K562 (cell line): Measurements from ENCODE around the gene ZFP62. TPM values are rescaled to one million over a fixed set of nuclear protein-coding genes. Genes with fewer than 3 reads are reported as not detected.

Experiments used
- ADNP ChIP-seq: fragments of 200-800 bp; sonication (Bioruptor generic); IDR thresholded peaks from 2 replicates; pipeline ENCODE4 v1.6.1; 2016; ENCODE audit warnings: missing genetic modification characterization, missing compliant biosample characterization
- GTF2B ChIP-seq: IDR thresholded peaks from 2 replicates; pipeline ENCODE4 v1.6.1; 2011; ENCODE audit not compliant: insufficient read length; ENCODE audit errors: extremely low read depth
- MCM3 ChIP-seq: fragments of 450-650 bp; IDR thresholded peaks from 2 replicates; pipeline ENCODE4 v1.6.1; 2016
- NR0B1 ChIP-seq: fragments of 450-650 bp; IDR thresholded peaks from one replicate; pipeline ENCODE4 v1.6.1; 2018; ENCODE audit warnings: mild to moderate bottlenecking, moderate library complexity; ENCODE audit not compliant: partially characterized antibody
- PURB ChIP-seq: sonication (generic); formaldehyde crosslinking; IDR thresholded peaks from 2 replicates; pipeline ENCODE4 v1.9.0; 2021; ENCODE audit warnings: low read depth, mild to moderate bottlenecking, missing genetic modification reagents
- RBM39 ChIP-seq: fragments of 200-400 bp; formaldehyde crosslinking; optimal IDR thresholded peaks from 2 replicates; pipeline ENCODE3; 2018; ENCODE audit warnings: low read depth, low read length
- SREBF1 ChIP-seq: fragments of 150-350 bp; IDR thresholded peaks from 2 replicates; pipeline ENCODE4 v1.6.1; 2014; ENCODE audit warnings: antibody characterized with exemption, low read depth, low read length, borderline replicate concordance
- TFAM ChIP-seq: fragments of 250-450 bp; sonication (Bioruptor Pico); conservative IDR thresholded peaks from 2 replicates; pipeline ENCODE4 v1.5.0; 2021; ENCODE audit warnings: mild to moderate bottlenecking, moderate library complexity
- ZBTB34 ChIP-seq: fragments of 250-450 bp; sonication (Bioruptor Pico); IDR thresholded peaks from 2 replicates; pipeline ENCODE4 v1.8.0; 2021; ENCODE audit warnings: mild to moderate bottlenecking, moderate library complexity
- ZMIZ1 ChIP-seq, 2 experiments: fragments of 150-350 bp in 1 of 2; IDR thresholded peaks; 2 replicates each; pipeline ENCODE4 v1.6.1; 2012 to 2016; ENCODE audit warnings: low read depth in 2 of 2, low read length in 2 of 2, mild to moderate bottlenecking in 1 of 2, moderate library complexity in 1 of 2
- ZNF551 ChIP-seq: fragments of 250-450 bp; sonication (Bioruptor Pico); IDR thresholded peaks from 2 replicates; pipeline ENCODE4 v1.5.0; 2021; ENCODE audit warnings: mild to moderate bottlenecking, moderate library complexity
- ZNF589 ChIP-seq: fragments of 200-800 bp; sonication (Bioruptor generic); IDR thresholded peaks from 2 replicates; pipeline ENCODE4 v1.6.1; 2016; ENCODE audit warnings: low read depth, missing genetic modification characterization, missing compliant biosample characterization
- polyA plus RNA-seq, 8 experiments: library from polyadenylated mRNA; depleted of rRNA in 4 of 8; stranded (reverse) in 5 of 8; unstranded in 3 of 8; fragments of >200 nt; fragmentation: Nextera tagmentation in 2 of 8; fragmentation: Illumina TruSeq in 1 of 8; extraction: Ambion mirVana in 2 of 8; extraction: Trizol in 1 of 8; gene quantifications; 2 replicates each; pipeline versions ENCODE4 v1.2.1 to v1.2.3, GENCODE V29; 2011 to 2014; ENCODE audit warnings: inconsistent platforms in 1 of 8, missing spikeins in 1 of 8
- total RNA-seq, 7 experiments: library from RNA; depleted of rRNA in 6 of 7; stranded (reverse); fragments of >200 nt in 6 of 7; fragmentation: Illumina TruSeq in 2 of 7; extraction: Trizol in 2 of 7; gene quantifications; 2 replicates each; pipeline versions ENCODE4 v1.2.1 to v1.2.3, GENCODE V29; 2011 to 2021; ENCODE audit warnings: low replicate concordance in 1 of 7
- TF ChIP-seq, protein P1 (sequence below): fragments of 250-450 bp; sonication (Bioruptor Pico); IDR thresholded peaks from 2 replicates; pipeline ENCODE4 v1.4.0; 2020; ENCODE audit warnings: mild to moderate bottlenecking, moderate library complexity
- TF ChIP-seq, protein P2 (sequence below): sonication (generic); formaldehyde crosslinking; IDR thresholded peaks from 2 replicates; pipeline ENCODE4 v1.5.0; 2020; ENCODE audit warnings: missing genetic modification reagents

ZFP62 gene
- total and polyA plus RNA-seq, 9 of the 15 experiments (the other 6 are each of a cell fraction or from before 2014, with no cell fraction given) = 12.2 to 37.5 (median 25.0) TPM

- TF ChIP-seq, protein P1, sequence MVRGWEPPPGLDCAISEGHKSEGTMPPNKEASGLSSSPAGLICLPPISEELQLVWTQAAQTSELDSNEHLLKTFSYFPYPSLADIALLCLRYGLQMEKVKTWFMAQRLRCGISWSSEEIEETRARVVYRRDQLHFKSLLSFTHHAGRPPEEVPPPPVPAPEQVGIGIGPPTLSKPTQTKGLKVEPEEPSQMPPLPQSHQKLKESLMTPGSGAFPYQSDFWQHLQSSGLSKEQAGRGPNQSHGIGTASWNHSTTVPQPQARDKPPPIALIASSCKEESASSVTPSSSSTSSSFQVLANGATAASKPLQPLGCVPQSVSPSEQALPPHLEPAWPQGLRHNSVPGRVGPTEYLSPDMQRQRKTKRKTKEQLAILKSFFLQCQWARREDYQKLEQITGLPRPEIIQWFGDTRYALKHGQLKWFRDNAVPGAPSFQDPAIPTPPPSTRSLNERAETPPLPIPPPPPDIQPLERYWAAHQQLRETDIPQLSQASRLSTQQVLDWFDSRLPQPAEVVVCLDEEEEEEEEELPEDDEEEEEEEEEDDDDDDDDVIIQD (CRISPR knock-in tag) = no peak
- no peak for TF ChIP-seq PURB (CRISPR knock-in tag)
- TF ChIP-seq ZNF551 = no peak
- no peak for TF ChIP-seq ZBTB34 (CRISPR knock-in tag)
- TF ChIP-seq TFAM (CRISPR knock-in tag) = no peak
- TF ChIP-seq GTF2B = no peak
- TF ChIP-seq NR0B1 = no peak
- TF ChIP-seq SREBF1 = no peak
- TF ChIP-seq ADNP = no peak
- TF ChIP-seq ZNF589 (CRISPR knock-in tag) = 0 out of 2 replicates have a peak, but pooled peaks have one; percentile 31
- TF ChIP-seq, protein P2, sequence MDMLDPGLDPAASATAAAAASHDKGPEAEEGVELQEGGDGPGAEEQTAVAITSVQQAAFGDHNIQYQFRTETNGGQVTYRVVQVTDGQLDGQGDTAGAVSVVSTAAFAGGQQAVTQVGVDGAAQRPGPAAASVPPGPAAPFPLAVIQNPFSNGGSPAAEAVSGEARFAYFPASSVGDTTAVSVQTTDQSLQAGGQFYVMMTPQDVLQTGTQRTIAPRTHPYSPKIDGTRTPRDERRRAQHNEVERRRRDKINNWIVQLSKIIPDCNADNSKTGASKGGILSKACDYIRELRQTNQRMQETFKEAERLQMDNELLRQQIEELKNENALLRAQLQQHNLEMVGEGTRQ (CRISPR knock-in tag) = peak; percentile 57
- no peak for TF ChIP-seq ZMIZ1 (IDR thresholded peaks at IDR 0.05; ENCODE audit: low read depth in 2 of 2, low read length in 2 of 2)
- TF ChIP-seq RBM39 = no peak
- TF ChIP-seq MCM3 = no peak
Observed at GRCh38 chr5:180803181-180804128, 57.6 kb downstream of the ZFP62 start (continued).
